Neural progenitor cell (in vitro differentiated cells): Measurements from ENCODE around the gene KRTAP2-3. TPM values are rescaled to one million over a fixed set of nuclear protein-coding genes. Genes with fewer than 3 reads are reported as not detected.
A peak's percentile ranks its signal among the peaks of the same experiment; 100 is the strongest.

Source experiments
- DNase-seq: peaks from one replicate; pipeline ENCODE4 v3.0.0-alpha.2; 2016; ENCODE audit warnings: low spot score
- H2AFZ ChIP-seq: fragments of 200-600 bp; sonication (generic); replicated peaks from 2 replicates; pipeline ENCODE4 v1.6.1; 2016; ENCODE audit warnings: antibody characterized with exemption
- H3F3A ChIP-seq: fragments of 200-600 bp; sonication (generic); 2 replicates; pipeline ENCODE4 v1.6.1; 2016; ENCODE audit warnings: antibody characterized with exemption, low read depth
- H3K27ac ChIP-seq: fragments of 200-600 bp; sonication (generic); 2 replicates; pipeline ENCODE4 v1.5.1; 2016; ENCODE audit warnings: mild to moderate bottlenecking
- H3K27me3 ChIP-seq: fragments of 200-600 bp; sonication (generic); 2 replicates; pipeline ENCODE4 v1.6.1; 2016; ENCODE audit warnings: mild to moderate bottlenecking, moderate library complexity
- H3K36me3 ChIP-seq: fragments of 200-600 bp; sonication (generic); 2 replicates; pipeline ENCODE4 v1.5.1; 2016
- H3K4me1 ChIP-seq: fragments of 200-600 bp; sonication (generic); 2 replicates; pipeline ENCODE4 v1.6.1; 2016; ENCODE audit warnings: mixed run types
- H3K4me2 ChIP-seq: fragments of 200-600 bp; sonication (generic); 2 replicates; pipeline ENCODE4 v1.6.1; 2016
- H3K4me3 ChIP-seq: fragments of 200-600 bp; sonication (generic); 2 replicates; pipeline ENCODE4 v1.5.1; 2016
- H3K79me2 ChIP-seq: fragments of 200-600 bp; sonication (generic); 2 replicates; pipeline ENCODE4 v1.6.1; 2016; ENCODE audit warnings: low read depth
- H3K9ac ChIP-seq: fragments of 200-600 bp; sonication (generic); 2 replicates; pipeline ENCODE4 v1.6.1; 2016
- H3K9me3 ChIP-seq: fragments of 200-600 bp; sonication (generic); 2 replicates; pipeline ENCODE4 v1.5.1; 2016; ENCODE audit warnings: low read depth
- H4K20me1 ChIP-seq: fragments of 200-600 bp; sonication (generic); 2 replicates; pipeline ENCODE4 v1.6.1; 2016; ENCODE audit warnings: low read depth
- H3K27ac Mint-ChIP-seq: 3 replicates; pipeline ENCODE4 v1.8.0; 2021; ENCODE audit warnings: mixed read lengths
- H3K27me3 Mint-ChIP-seq: 2 replicates; pipeline ENCODE4 v1.8.0; 2022; ENCODE audit warnings: low read depth, mild to moderate bottlenecking, inconsistent platforms, moderate library complexity, mixed read lengths; ENCODE audit not compliant: insufficient read depth
- H3K36me3 Mint-ChIP-seq: 3 replicates; pipeline ENCODE4 v1.8.0; 2021; ENCODE audit warnings: mixed read lengths
- H3K4me1 Mint-ChIP-seq: 3 replicates; pipeline ENCODE4 v1.8.0; 2021; ENCODE audit warnings: mixed read lengths
- H3K4me3 Mint-ChIP-seq: 3 replicates; pipeline ENCODE4 v1.8.0; 2021; ENCODE audit warnings: mild to moderate bottlenecking, moderate library complexity, mixed read lengths
- H3K9me3 Mint-ChIP-seq: 3 replicates; pipeline ENCODE4 v1.8.0; 2020; ENCODE audit warnings: mixed read lengths
- CTCF ChIP-seq: fragments of 200-600 bp; sonication (generic); IDR thresholded peaks from 2 replicates; pipeline ENCODE4 v1.5.1; 2017; ENCODE audit warnings: antibody characterized with exemption, mild to moderate bottlenecking
- EZH2 ChIP-seq: fragments of 200-600 bp; sonication (generic); IDR thresholded peaks from 2 replicates; pipeline ENCODE4 v1.6.1; 2017; ENCODE audit warnings: antibody characterized with exemption, mild to moderate bottlenecking, moderate library complexity
- EZH2phosphoT487 ChIP-seq: fragments of 200-600 bp; sonication (generic); IDR thresholded peaks from 2 replicates; pipeline ENCODE4 v1.6.1; 2017; ENCODE audit warnings: antibody characterized with exemption
- total RNA-seq: library from RNA; depleted of rRNA; stranded (reverse); fragments of >200 nt; gene quantifications from 2 replicates; pipeline ENCODE4 v1.2.3, GENCODE V29; 2015; ENCODE audit warnings: low replicate concordance

The KRTAP2-3 gene
- total RNA-seq, 1 donor from 2014 or later = not detected

DNA sequence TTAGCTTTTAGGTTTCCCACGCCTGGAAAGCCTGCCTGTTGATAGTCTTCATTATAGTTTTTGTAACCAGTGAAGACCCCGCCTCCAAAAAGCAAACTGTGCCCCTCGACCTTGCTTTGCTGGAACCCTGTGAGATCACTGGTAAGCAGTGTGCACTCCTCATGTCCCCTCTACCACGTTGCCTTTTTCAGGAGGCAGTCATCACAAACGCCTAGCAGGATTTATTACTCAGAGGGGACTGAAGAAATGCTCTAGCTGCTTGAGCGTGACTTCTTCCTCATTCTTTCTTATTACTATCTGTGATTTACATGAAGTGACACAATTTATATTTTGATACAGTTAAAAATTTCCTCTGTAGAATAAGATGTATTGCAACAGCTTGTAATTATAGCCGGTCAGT, 44.5 kb downstream of the KRTAP2-3 start:
- TF ChIP-seq CTCF = no peak
- no peak for TF ChIP-seq EZH2
- no peak for TF ChIP-seq EZH2phosphoT487
- no peaks in the 10 kb centered on the region for H3K79me2 ChIP-seq
- Mint-ChIP-seq H3K9me3 (no peaks in the 10 kb centered on the region), H3K36me3 (no peaks in the 10 kb centered on the region), H3K4me3 (no peak overlapping the region), H3K27ac (no peak overlapping the region), H3K4me1 (no peaks in the 10 kb centered on the region), H3K27me3 (no peaks in the 10 kb centered on the region)
- no peaks in the 10 kb centered on the region for H3K36me3 ChIP-seq
- no peak overlapping the region for H2AFZ ChIP-seq
- no peaks in the 10 kb centered on the region for H3K27me3 ChIP-seq
- no peak for DNase-seq
- H3K4me1 ChIP-seq = no peaks in the 10 kb centered on the region
- H3K4me3 ChIP-seq = no peak overlapping the region
- H3K27ac ChIP-seq = no peak overlapping the region
- H3K9ac ChIP-seq = no peak overlapping the region
- no peak overlapping the region for H3K4me2 ChIP-seq
- H3K9me3 ChIP-seq = no peaks in the 10 kb centered on the region
- no peaks in the 10 kb centered on the region for H3F3A ChIP-seq
- H4K20me1 ChIP-seq = no peaks in the 10 kb centered on the region

- Histone ChIP-seq H3K9me3 (no peaks in the 10 kb centered on the region), H3K4me1 (peaks cover 14% of the 10 kb centered on the region), H3K36me3 (no peaks in the 10 kb centered on the region), H2AFZ (no peak overlapping the region), H4K20me1 (no peaks in the 10 kb centered on the region), H3K79me2 (no peaks in the 10 kb centered on the region), H3K4me2 (no peak overlapping the region), H3F3A (no peaks in the 10 kb centered on the region), H3K9ac (no peak overlapping the region), H3K27ac (no peak overlapping the region), H3K27me3 (no peaks in the 10 kb centered on the region), H3K4me3 (no peak overlapping the region)
- no peak overlapping the region for H3K4me3 Mint-ChIP-seq
- no peaks in the 10 kb centered on the region for H3K36me3 Mint-ChIP-seq
- no peaks in the 10 kb centered on the region for H3K4me1 Mint-ChIP-seq
- no peak overlapping the region for H3K27ac Mint-ChIP-seq
- no peak for TF ChIP-seq CTCF
- TF ChIP-seq EZH2 = no peak
- no peak for TF ChIP-seq EZH2phosphoT487
- DNase-seq = no peak
- H3K9me3 Mint-ChIP-seq = no peaks in the 10 kb centered on the region
- no peaks in the 10 kb centered on the region for H3K27me3 Mint-ChIP-seq
These were observed 46.3 kb downstream of the KRTAP2-3 start for GRCh38 chr17:41013606-41014005.

- Histone ChIP-seq H3K4me1 (peaks cover 18% of the 10 kb centered on the region), H3K9me3 (no peaks in the 10 kb centered on the region), H3F3A (no peaks in the 10 kb centered on the region), H3K27me3 (no peaks in the 10 kb centered on the region), H3K79me2 (no peaks in the 10 kb centered on the region), H2AFZ (peak overlapping the region; percentile 55), H3K36me3 (no peaks in the 10 kb centered on the region), H3K27ac (no peak overlapping the region), H3K4me3 (no peak overlapping the region), H4K20me1 (no peaks in the 10 kb centered on the region), H3K9ac (no peak overlapping the region), H3K4me2 (no peak overlapping the region)
- Mint-ChIP-seq H3K27me3 (no peaks in the 10 kb centered on the region), H3K27ac (no peak overlapping the region), H3K9me3 (no peaks in the 10 kb centered on the region), H3K4me3 (no peak overlapping the region), H3K4me1 (no peaks in the 10 kb centered on the region), H3K36me3 (no peaks in the 10 kb centered on the region)
- no peak for TF ChIP-seq CTCF
- no peak for TF ChIP-seq EZH2
- TF ChIP-seq EZH2phosphoT487 = no peak
- DNase-seq = no peak
These were observed 46.7 kb downstream of the KRTAP2-3 start for GRCh38 chr17:41013181-41013580.
